ENCODE results near the gene AREG.

- TF ChIP-seq CTCF (conservative IDR thresholded peaks at IDR 0.05; ENCODE audit: low read depth, low read length) (no peak), POLR2A (IDR thresholded peaks at IDR 0.05; ENCODE audit: low read depth, low read length) (no peak)
Measured at GRCh38 chr4:74433043-74433442, 11.9 kb upstream of the AREG start.

Data from IMR-90 (cell line).